IPS-18a (cell line): ENCODE measurements around the gene UBQLNL.

Experiments
- H3K27ac ChIP-seq: one replicate; pipeline ENCODE4 v1.5.1; 2013; ENCODE audit warnings: low read length
- H3K27me3 ChIP-seq: one replicate; pipeline ENCODE4 v1.6.1; 2013; ENCODE audit warnings: mild to moderate bottlenecking, low read length; ENCODE audit not compliant: control insufficient read depth, insufficient read depth
- H3K36me3 ChIP-seq: one replicate; pipeline ENCODE4 v1.6.1; 2013; ENCODE audit warnings: low read depth, low read length; ENCODE audit not compliant: control insufficient read depth
- H3K4me1 ChIP-seq: one replicate; pipeline ENCODE4 v1.6.1; 2013; ENCODE audit warnings: low read depth, low read length; ENCODE audit not compliant: control insufficient read depth
- H3K4me3 ChIP-seq: one replicate; pipeline ENCODE4 v1.5.1; 2013; ENCODE audit warnings: low read length
- H3K9ac ChIP-seq: one replicate; pipeline ENCODE4 v1.6.1; 2013; ENCODE audit warnings: mild to moderate bottlenecking, low read length, moderate library complexity
- H3K9me3 ChIP-seq: one replicate; pipeline ENCODE4 v1.6.1; 2013; ENCODE audit warnings: low read depth, low read length; ENCODE audit not compliant: control insufficient read depth

Gene UBQLNL

DNA sequence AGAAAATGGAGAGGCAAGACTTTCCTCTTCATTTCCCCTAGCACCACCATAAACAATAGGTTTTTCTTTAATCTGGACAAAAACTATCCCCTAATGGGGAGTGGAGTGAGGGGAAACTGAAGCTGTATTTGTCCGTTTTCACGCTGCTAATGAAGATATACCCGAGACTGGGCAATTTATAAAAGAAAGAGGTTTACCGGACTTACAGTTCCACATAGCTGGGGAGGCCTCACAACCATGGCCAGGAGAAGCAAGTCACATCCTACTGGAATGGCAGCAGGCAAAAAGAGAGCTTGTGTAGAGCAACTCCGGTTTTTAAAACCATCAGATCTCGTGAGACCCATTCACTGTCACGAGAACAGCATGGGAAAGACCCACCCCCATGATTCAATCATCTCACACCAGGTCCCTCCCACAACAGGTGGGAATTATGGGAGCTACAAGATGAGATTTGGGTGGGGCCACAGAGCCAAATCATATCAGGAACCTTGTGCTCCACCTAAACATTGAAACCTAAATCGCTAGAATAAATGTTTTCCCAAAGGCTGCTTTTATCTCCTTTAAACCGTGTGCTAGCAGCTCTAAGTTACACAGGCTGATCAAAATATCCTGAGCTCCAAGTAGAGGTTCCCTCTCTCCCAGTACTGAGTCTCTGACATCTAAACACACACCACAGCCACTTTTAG is 11.0 kb downstream of the UBQLNL start:
- Histone ChIP-seq H3K4me1 (no peaks in the 10 kb centered on the region), H3K27me3 (no peaks in the 10 kb centered on the region), H3K27ac (no peak overlapping the region), H3K9ac (no peak overlapping the region), H3K9me3 (no peaks in the 10 kb centered on the region), H3K36me3 (no peaks in the 10 kb centered on the region), H3K4me3 (no peak overlapping the region)

DNA sequence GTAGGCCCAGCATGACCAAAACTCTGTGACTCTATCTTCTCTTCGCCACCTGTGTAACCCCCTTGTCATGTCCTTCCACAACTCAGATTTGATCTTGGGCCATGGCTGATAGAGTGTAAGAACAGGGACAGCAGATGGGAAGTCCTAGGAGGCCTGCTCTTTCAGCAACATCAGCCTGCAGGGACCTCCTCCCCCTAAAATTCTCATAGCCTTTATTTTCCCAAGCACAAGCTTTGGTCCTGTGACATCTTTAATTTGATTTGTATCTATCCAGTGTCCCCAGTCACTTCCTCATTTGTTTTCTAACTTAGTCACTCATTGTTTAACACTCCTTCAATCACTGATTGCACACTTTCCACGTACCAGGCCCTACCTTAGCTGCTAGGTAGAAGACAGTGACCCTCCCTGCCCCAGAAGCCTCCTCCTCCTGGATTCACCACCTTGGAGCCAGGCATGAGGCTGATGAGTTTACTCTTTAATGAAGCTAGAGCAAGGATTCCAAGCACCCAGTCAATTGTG is 12.0 kb downstream of the UBQLNL start:
- Histone ChIP-seq H3K4me3 (no peak overlapping the region), H3K4me1 (no peaks in the 10 kb centered on the region), H3K9ac (no peak overlapping the region), H3K27me3 (no peaks in the 10 kb centered on the region), H3K9me3 (no peaks in the 10 kb centered on the region), H3K27ac (no peak overlapping the region), H3K36me3 (no peaks in the 10 kb centered on the region)

DNA sequence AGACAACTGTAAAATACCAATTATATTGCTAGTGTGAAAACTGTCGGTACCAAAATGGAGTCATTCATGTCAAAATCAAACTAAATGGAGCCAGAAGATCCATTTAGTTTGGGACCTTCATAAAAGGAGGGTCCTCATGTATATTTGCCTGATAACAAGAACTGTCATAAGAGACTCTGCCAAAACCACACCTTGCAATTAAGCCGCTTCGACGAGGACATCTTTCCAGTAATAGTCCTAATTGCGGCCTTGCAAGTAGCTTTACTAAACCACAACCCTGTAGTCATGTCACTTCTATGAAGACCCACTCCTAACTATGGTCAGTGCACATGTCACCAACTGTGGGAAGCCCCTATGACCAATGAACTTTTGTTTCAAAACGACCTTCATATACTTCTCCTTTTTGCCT is 16.1 kb downstream of the UBQLNL start:
- Histone ChIP-seq H3K27ac (no peak overlapping the region), H3K4me3 (no peak overlapping the region), H3K4me1 (no peaks in the 10 kb centered on the region), H3K27me3 (no peaks in the 10 kb centered on the region), H3K36me3 (no peaks in the 10 kb centered on the region), H3K9ac (no peak overlapping the region), H3K9me3 (no peaks in the 10 kb centered on the region)

DNA sequence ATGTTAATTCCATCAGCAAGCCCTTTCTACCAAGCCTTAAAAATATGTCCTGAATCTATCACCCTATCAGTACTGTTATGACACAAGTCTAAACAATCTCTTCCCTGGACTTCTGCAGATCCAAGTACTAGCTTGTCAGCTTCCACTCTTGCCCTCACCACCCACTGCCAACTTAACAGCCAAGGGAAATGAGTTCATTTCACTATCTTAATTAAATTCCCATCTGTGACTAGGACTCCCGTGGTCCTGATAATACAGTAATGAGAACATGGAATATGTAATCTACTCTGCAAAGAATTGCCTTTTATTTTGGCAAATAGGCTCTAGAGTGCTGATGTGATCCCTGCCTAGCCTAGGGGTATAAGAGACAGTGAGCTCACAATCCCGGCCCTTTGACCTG is 16.8 kb downstream of the UBQLNL start:
- no peaks in the 10 kb centered on the region for H3K36me3 ChIP-seq
- H3K27ac ChIP-seq: no peak overlapping the region
- no peak overlapping the region for H3K9ac ChIP-seq
- H3K4me1 ChIP-seq: no peaks in the 10 kb centered on the region
- H3K4me3 ChIP-seq: no peak overlapping the region
- no peaks in the 10 kb centered on the region for H3K27me3 ChIP-seq
- no peaks in the 10 kb centered on the region for H3K9me3 ChIP-seq

DNA sequence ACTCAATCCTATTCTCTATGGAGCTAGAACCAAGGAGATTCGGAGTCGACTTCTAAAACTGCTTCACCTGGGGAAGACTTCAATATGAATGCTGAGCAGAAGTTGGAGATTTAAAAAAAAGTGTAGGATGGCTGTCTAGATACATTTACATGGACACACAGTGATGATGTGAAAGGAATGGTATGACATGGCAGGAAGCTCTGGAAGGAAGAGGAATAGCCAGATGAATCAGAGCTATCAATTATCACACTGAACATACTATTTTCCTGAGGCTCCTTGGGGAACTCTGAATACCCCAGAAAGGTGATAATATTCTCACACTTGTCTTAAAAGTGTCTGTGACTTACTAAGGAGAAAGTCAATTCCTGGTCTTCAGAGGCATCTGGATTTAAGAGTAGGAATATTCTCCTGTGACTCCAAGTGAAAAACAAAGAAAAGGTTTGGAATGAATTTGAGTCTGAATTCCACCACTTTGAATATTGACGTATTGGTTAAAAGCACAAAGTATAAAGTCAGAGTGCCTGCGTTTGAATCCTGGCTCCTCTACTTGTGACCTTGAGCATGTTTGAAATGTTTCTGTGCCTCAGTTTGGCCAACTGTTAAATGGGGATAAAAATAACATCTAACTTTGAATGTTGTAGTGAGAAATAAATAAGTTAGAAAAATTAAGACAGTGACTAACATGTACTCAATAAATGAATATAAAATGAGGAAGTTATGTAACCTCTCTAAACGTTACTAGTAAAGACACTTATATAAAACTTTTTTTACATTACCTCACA is 26.7 kb downstream of the UBQLNL start:
- Histone ChIP-seq H3K9me3 (no peaks in the 10 kb centered on the region), H3K4me1 (no peaks in the 10 kb centered on the region), H3K27ac (no peak overlapping the region), H3K27me3 (no peaks in the 10 kb centered on the region), H3K4me3 (no peak overlapping the region), H3K9ac (no peak overlapping the region), H3K36me3 (no peaks in the 10 kb centered on the region)

DNA sequence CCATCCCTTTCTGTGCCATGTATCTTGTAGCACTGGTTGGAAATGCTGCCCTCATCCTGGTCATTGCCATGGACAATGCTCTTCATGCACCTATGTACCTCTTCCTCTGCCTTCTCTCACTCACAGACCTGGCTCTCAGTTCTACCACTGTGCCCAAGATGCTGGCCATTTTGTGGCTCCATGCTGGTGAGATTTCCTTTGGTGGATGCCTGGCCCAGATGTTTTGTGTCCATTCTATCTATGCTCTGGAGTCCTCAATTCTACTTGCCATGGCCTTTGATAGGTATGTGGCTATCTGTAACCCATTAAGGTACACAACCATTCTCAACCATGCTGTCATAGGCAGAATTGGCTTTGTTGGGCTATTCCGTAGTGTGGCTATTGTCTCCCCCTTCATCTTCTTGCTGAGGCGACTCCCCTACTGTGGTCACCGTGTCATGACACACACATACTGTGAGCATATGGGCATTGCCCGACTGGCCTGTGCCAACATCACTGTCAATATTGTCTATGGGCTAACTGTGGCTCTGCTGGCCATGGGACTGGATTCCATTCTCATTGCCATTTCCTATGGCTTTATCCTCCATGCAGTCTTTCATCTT is 27.6 kb downstream of the UBQLNL start:
- H3K9me3 ChIP-seq: no peaks in the 10 kb centered on the region
- H3K27ac ChIP-seq: no peak overlapping the region
- no peaks in the 10 kb centered on the region for H3K27me3 ChIP-seq
- H3K4me1 ChIP-seq: no peaks in the 10 kb centered on the region
- no peak overlapping the region for H3K9ac ChIP-seq
- H3K36me3 ChIP-seq: no peaks in the 10 kb centered on the region
- no peak overlapping the region for H3K4me3 ChIP-seq

DNA sequence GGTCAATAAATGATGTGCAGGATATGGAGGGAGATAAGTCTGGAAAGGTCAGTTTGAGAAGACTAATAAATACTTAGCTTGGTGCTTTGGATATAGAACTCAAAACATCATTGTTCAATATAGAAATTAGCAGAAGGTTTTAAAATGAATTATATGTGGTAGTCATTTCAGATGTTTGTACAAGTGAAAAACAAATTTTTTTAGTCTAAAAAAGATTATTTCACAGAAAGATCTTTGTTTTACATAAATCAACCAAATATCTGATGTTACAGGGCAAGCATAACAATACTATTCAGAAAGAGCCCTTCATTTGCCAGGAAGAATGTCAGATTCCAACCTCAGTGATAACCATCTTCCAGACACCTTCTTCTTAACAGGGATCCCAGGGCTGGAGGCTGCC is 28.1 kb downstream of the UBQLNL start, which contains the start of gene OR52D1:
TSS of gene OR52D1 (plus strand) at position 301 of the 400 bp plus-strand sequence. CDS start at position 323, 22 bp downstream.
- H3K9ac ChIP-seq: no peak within 1 kb of the TSS
- H3K27me3 ChIP-seq: no peaks in the 10 kb centered on the region
- H3K9me3 ChIP-seq: no peaks in the 10 kb centered on the region
- no peak within 1 kb of the TSS for H3K4me3 ChIP-seq
- H3K36me3 ChIP-seq: no peaks in the 10 kb centered on the region
- no peaks in the 10 kb centered on the region for H3K4me1 ChIP-seq
- no peak within 1 kb of the TSS for H3K27ac ChIP-seq

DNA sequence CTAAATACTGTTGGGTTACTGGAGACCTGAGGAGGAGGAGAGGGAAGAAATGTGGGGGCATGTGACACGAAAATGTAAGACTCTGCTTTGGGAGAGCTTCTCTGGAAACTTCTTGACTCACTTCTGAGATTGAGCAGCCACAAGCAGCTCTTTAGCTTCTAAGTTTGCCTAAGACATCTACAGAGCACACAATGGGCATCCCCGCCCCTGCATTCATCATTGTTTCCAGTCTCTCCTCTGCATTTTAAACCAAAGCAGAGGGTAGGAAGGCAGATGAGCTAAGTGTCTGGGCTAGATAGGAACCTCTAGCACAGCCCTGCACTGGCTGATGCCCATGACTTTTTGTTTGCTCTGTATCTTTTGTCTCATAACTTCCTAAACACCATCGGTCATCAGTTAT is 30.1 kb downstream of the UBQLNL start:
- Histone ChIP-seq H3K4me1 (no peaks in the 10 kb centered on the region), H3K36me3 (no peaks in the 10 kb centered on the region), H3K9ac (no peak overlapping the region), H3K27ac (no peak overlapping the region), H3K27me3 (no peaks in the 10 kb centered on the region), H3K4me3 (no peak overlapping the region), H3K9me3 (no peaks in the 10 kb centered on the region)

DNA sequence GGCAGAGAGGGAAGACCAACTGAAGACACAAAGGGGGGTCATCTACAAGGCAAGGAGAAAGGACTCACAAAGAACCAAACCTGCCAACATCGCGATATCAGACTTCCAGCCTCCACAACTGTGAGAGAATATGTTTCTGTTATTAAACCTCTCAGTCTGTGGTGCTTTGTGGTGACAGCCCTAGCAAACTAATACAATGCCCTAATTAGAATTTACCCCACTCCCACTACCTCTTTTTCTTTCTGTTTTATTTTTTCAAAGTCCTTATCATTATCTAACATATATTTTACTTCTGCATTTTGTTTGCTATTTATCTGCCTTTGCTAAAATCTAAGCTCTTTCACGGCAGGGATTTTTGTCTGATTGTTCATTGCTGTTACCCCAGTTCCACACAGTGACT is 30.5 kb downstream of the UBQLNL start:
- no peaks in the 10 kb centered on the region for H3K4me1 ChIP-seq
- H3K27me3 ChIP-seq: no peaks in the 10 kb centered on the region
- H3K9ac ChIP-seq: no peak overlapping the region
- no peaks in the 10 kb centered on the region for H3K36me3 ChIP-seq
- no peak overlapping the region for H3K27ac ChIP-seq
- H3K4me3 ChIP-seq: no peak overlapping the region
- H3K9me3 ChIP-seq: no peaks in the 10 kb centered on the region

DNA sequence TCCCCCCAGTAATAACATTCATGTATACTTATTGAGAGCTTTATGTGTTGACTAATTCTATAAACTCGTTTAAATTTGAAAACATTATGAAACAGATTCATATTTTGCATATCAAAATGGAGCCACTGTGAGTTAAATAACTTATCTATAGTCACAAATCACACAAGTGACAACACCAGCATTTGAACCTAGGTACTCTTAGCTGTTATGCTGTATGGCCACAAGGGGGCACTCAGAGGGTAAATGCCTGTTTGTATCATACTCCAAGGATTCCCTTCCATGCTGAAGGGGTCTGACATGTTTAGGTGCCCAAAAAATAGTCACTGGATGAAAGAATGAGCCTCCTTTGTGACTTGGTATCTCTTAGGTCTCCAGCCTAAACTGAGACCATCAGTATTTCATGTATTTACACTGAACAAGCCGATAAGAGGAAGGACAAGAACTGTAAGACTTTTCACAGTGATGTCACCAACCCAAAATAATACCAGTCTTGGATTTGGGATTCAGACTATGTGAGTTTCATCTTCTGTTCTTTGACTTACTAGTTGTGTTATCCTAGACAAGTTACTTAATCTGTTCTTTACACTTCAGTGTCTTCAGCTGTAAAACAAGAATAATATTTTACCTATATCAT is 40.2 kb downstream of the UBQLNL start:
- H3K27ac ChIP-seq: no peak overlapping the region
- no peak overlapping the region for H3K4me3 ChIP-seq
- no peaks in the 10 kb centered on the region for H3K9me3 ChIP-seq
- H3K4me1 ChIP-seq: no peaks in the 10 kb centered on the region
- H3K36me3 ChIP-seq: no peaks in the 10 kb centered on the region
- H3K9ac ChIP-seq: no peak overlapping the region
- H3K27me3 ChIP-seq: no peaks in the 10 kb centered on the region

DNA sequence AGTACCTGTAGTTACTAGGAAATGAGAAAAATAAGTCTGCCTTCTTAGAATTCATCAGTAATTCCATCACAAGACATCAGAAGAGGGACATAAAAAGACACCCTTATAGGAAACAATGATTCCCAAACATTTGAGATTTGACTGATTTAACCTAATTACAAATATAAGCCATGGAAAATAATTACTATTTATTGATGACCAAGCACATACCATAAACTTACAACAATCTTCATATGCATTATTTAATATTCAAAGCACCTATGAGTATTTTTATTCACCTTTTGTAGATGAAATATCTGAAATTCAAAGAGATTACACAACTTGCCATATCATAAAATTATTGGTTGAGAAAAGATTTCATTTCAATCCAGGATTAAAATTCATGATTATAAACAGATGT is 42.6 kb downstream of the UBQLNL start:
- Histone ChIP-seq H3K9ac (no peak overlapping the region), H3K27ac (no peak overlapping the region), H3K4me1 (no peaks in the 10 kb centered on the region), H3K9me3 (no peaks in the 10 kb centered on the region), H3K36me3 (no peaks in the 10 kb centered on the region), H3K27me3 (no peaks in the 10 kb centered on the region), H3K4me3 (no peak overlapping the region)
